ENCODE measurements around the gene TNS4.

Gene TNS4

DNA sequence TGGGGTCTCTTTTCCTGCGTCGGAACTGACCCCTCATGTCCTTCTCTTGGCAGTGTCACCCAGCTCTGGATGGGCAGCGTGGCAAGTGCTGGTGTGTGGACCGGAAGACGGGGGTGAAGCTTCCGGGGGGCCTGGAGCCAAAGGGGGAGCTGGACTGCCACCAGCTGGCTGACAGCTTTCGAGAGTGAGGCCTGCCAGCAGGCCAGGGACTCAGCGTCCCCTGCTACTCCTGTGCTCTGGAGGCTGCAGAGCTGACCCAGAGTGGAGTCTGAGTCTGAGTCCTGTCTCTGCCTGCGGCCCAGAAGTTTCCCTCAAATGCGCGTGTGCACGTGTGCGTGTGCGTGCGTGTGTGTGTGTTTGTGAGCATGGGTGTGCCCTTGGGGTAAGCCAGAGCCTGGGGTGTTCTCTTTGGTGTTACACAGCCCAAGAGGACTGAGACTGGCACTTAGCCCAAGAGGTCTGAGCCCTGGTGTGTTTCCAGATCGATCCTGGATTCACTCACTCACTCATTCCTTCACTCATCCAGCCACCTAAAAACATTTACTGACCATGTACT is 44.9 kb downstream of the TNS4 start:
- no peak for DNase-seq (ENCODE audit: low read depth)

DNA sequence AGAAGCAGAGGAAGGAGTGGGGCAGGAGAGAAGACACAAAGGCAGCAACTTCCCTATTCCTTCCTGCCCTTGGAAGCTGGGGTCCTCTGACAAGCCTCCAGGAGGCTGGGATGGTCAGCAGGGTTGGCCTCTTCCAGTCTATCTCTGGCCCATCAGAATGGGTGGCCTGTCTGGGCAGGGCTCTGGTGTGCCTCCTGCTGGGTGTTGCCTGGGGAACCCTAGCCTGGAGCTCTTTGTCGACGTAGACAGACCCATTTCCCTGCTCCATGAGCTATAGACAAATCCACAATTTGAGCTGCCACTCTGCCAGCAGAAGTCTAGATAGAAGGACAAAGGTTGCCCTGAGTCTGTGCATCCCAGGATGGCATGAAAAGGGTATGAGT is 46.8 kb downstream of the TNS4 start:
- DNase-seq (ENCODE audit: low read depth), result no peak

DNA sequence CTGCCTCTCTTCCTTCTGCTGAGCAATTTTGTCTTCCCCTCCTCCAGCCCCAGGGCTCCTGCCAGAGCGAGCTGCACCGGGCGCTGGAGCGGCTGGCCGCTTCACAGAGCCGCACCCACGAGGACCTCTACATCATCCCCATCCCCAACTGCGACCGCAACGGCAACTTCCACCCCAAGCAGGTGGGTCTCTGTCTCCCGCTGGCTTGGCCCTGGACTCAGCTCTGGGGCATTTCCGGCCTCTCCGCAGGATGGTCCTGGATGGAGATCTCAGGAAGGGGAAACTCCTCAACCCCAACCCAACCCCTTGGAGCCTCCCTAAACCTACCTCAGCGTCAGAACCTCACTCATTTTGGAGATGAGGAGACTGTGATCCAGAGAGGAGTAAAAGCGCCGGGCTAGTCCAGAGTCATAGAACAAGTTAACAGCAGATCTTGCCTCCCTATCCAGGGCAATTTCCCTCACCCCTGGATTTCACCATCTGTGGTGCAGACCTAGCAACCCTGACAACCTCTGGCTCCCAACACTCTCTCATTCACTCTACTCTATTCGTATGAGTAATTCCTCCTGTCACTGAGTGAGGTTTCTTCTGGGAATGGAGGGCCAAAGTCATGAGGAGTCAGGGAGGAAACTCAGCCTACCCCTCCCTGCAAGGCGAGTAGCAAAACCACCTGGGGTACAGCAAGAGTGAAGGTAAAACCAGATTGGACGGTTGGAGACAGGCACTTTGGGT is 47.4 kb downstream of the TNS4 start:
- DNase-seq (ENCODE audit: low read depth), result no peak

DNA sequence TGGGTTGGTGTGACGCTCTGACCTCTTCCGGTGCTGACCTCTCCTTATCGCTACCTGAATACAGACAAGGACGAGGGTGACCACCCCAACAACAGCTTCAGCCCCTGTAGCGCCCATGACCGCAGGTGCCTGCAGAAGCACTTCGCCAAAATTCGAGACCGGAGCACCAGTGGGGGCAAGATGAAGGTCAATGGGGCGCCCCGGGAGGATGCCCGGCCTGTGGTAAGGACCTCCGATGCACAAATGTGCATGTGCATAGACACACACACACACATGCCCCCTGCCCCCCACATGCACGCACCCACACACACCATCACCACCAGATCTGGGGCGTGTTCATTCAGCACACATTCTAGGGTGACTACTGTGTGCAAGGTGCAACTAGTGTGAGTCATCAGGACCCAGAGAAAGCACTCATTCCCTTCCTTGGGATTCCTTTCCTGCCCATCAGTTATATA is 48.5 kb downstream of the TNS4 start:
- DNase-seq (ENCODE audit: low read depth), result no peak

DNA sequence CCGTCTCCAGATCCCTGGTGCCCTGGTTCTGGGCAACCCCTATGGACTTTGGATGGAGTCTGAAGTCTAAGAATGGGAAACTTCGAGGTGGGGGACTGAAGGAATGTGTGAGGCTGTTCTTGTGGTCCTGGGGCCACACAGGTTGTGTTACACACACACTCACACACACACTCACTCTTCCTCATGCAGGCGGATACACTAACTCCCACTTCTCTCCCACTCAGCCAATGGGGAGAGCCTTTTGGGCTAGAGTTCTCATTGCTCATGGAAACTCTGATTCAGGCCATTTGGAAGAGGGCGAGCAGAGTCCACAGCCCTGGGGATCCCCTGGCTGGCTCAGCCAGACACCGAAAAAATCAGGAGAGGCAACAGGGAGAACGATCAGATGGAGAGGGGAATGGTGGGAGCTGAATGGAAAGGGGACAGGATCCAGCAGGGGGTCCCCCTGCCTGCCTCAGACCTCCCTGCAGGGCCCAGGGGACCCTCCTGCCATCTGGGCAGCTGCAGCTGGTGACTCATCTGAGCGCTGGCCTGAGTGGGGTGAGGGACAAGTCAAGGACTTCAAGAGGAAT is 49.1 kb downstream of the TNS4 start:
- no peak for DNase-seq (ENCODE audit: low read depth)

DNA sequence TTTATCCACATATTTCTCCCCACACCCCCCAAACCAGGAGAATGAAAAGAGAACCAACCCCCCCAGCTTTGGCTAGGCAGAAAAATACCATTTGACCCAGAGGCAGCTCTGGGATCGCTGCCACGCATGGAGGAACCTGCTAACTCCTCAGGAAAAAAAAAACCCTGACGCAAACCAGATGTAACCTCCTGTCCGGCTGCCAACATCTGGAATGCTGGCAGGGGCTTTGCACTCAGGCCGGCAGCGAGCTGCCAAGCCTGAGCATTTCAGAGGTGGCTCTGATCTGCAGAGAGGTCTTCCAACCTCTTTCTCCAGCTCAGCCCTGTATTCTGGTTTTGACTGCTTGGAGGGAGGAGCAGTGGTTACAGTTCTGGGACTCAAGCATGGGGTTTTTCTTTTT is 50.0 kb downstream of the TNS4 start:
- DNase-seq (ENCODE audit: low read depth), result peak; percentile 90

DNA sequence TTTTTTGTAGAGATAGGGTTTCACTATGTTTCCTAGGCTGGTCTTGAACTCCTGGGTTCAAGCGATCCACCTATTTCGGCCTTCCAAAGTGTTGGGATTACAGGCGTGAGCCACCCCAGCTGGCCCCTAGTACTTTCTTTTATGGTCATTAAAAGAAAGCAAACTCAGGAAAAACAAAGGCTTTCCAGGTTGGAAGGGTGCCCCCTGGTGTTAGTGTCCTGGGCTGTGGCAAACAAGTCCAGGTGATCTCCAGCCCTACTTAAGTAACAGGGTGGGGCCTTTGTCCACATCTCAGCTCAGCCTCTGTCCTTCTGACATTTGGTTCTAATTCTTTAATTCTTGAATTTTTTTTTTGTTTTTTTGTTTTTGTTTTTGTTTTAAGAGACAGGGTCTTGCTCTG is 51.2 kb downstream of the TNS4 start:
- DNase-seq (ENCODE audit: low read depth), result no peak

DNA sequence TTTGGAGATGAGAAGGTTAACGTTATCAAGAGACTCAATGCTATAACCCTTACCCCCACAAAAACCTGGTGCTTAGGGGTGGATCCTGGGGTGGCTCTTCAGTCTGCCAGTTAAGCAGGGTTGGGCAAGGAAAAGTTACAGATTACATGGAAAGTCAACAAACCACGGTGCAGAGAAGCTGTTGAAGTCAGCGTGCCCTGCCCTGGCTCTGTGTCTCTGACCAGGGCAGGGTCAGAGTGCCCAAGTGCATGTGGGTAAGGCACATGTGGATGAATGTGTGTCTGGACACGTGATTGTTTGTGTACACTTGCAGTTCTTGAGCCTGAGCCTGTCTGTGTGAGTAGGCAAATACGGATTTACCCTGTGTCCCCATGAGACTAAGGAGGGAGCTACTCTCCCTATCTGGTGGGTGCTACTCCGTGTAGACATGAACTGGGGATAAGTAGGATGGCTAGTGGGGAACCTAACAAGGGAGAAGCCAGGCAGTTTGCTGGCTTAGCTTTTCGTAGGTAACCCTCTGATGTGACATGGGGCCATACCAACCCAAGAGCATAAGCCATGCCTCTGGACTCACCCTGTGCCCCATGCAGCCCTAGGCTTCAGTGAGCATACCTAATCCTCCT is 52.7 kb downstream of the TNS4 start:
- no peak for DNase-seq (ENCODE audit: low read depth)

DNA sequence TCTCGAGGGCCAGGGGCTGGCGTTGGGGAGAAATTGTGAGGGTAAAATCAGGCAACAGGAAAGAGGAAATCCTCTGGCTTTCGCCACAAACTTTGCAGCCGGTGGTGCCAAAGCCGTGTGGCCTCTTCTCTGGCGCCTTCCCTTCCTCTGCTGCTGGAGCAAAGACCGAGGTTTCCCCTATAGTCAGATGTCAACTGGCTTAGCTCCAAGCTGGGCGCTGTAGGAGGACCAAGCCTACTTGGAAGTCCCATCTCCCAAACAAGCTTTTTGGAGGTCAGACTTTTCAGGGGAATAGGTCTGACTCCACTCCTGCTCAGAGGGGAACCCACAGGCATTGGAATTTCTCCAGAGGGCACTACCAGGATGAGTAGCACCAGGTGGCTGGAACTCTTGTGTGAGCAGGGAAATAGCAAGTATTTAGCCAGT is 53.2 kb downstream of the TNS4 start:
- DNase-seq (ENCODE audit: low read depth), result no peak

DNA sequence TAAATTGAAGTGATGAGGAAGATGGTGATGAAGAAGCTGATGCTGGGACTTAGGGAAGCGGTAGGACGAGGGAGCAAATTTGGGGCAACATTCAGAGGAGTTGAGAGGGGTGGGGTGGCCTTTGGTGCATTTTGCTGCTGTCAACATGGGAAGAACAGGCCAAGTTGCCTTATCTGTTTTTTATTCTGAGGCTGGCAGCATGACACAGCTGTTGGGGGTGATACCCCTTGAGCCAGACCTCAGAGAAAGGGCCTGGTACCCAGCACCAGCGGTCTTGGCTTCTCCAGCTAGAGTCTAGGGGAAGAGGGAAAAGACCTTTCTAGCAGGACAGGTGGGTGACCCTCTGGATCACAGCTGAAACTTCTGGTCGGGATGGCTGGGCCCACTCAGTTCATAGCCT is 53.6 kb downstream of the TNS4 start:
- no peak for DNase-seq (ENCODE audit: low read depth)

DNA sequence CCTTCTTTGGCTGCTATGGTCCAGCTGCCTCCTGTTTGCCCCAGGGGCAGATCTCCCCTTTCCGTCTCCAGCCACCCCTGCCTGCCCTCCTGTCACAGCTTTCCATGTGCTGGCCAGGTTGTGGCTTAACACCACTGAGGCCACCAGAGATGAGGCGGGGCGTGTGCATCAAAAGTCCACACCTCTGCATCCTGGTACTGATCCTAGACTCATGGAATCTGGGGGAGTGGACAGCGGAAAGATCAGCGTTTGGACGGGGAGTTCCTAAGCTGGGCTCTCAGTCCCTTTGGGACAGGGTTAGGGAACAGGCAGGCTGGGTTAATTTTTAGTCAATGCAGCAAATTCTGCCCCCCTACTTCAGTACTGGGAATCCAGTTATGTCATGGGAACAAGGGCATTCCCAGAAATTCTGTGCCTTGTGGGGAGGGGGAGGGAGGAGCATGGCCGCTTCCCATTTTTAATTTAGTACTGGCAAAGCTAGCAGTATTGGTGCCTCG is 54.2 kb downstream of the TNS4 start:
- DNase-seq (ENCODE audit: low read depth), result no peak

DNA sequence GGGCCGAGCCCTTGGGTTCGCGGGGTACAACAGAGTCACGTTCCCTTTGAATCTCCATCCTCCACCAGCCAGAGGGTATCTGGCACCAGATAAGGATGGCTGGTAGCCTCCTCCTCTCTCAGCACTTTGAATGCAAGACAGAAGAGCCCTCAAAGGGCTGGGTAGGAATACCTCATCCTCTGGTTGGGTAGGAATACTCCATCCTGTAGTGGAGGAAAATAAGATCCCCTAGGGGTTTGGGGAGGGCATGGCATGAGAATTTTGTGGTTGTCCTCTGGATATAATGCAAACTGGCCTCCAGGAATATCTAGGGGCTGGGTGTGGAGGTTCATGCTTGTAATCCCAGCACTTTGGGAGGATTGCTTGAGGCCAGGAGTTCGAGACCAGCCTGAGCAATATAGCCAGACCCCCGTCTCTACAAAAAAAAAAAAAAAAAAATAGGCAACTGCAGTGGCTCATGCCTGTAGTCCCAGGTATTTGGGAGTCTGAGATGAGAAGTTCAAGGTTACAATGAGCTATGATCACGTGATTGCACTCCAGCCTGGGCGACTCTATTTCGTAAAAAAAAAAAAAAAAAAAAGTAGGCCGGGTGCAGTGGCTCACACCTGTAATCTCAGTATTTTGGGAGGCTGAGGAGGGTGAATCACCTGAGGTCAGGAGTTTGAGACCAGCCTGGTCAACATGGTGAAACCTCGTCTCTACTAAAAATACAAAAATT is 55.5 kb downstream of the TNS4 start:
- no peak for DNase-seq (ENCODE audit: low read depth)

DNA sequence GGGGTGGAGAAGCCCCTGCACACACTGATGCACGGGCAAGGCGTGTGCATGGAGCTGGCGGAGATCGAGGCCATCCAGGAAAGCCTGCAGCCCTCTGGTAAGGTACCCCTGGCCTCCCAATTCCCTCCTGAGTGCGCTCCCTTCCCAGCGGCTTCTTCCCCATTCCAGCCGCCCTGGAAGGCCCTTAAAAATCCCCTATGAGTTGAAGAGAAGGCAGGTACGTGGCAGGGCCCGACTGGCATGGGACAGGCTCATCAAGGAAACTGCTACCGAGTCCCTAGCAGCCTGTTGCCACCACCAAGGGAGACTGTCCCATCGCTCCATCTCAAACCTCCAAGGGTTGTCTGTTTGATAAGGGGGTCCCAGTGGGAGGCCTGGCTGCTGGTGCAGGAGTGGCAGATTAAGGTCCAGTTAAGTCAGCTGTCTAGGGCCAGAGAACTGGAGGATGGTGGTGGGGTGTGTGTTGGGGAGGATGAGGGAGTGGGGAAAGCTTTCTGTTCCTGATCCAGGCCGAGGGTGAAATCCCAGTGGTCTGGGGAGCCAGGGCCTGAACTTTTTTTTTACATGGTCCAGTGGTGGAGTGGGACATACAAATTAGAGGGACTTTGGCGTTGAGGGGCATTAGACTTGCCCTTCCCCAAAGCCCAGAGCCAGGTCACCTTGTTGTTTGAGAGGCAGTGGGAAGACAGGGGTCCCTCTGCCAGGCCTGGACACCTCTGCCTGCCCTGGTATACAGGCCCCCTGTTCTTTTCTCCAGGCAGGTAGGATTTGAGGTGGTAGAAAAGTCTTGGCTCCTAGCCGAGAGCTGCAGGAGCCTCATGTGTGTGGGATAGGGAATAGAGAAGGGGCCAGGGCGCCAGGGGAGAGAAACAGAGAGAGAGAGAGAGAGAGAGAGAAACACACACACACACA is 57.2 kb downstream of the TNS4 start:
- no peak for DNase-seq (ENCODE audit: low read depth)

DNA sequence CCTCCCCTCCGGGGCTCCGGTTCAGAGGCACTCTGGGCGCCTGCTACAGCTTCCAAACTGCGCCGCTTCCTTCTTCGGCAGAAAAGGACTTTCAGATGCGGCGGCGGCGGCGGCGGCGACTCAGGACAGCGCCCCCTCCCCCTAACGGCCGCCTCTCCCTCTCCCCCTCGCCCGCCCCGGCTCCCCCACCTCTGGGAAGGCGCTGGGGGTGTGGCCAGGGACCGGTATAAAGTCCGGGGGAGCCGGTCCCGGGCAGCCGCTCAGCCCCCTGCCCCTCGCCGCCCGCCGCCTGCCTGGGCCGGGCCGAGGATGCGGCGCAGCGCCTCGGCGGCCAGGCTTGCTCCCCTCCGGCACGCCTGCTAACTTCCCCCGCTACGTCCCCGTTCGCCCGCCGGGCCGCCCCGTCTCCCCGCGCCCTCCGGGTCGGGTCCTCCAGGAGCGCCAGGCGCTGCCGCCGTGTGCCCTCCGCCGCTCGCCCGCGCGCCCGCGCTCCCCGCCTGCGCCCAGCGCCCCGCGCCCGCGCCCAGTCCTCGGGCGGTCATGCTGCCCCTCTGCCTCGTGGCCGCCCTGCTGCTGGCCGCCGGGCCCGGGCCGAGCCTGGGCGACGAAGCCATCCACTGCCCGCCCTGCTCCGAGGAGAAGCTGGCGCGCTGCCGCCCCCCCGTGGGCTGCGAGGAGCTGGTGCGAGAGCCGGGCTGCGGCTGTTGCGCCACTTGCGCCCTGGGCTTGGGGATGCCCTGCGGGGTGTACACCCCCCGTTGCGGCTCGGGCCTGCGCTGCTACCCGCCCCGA is 58.0 kb downstream of the TNS4 start, which contains the start of gene IGFBP4:
Gene IGFBP4 (plus strand): TSS at position 255 of the 792 bp plus-strand sequence. CDS start 286 bp downstream, at position 541.
- DNase-seq (ENCODE audit: low read depth), result no peak

DNA sequence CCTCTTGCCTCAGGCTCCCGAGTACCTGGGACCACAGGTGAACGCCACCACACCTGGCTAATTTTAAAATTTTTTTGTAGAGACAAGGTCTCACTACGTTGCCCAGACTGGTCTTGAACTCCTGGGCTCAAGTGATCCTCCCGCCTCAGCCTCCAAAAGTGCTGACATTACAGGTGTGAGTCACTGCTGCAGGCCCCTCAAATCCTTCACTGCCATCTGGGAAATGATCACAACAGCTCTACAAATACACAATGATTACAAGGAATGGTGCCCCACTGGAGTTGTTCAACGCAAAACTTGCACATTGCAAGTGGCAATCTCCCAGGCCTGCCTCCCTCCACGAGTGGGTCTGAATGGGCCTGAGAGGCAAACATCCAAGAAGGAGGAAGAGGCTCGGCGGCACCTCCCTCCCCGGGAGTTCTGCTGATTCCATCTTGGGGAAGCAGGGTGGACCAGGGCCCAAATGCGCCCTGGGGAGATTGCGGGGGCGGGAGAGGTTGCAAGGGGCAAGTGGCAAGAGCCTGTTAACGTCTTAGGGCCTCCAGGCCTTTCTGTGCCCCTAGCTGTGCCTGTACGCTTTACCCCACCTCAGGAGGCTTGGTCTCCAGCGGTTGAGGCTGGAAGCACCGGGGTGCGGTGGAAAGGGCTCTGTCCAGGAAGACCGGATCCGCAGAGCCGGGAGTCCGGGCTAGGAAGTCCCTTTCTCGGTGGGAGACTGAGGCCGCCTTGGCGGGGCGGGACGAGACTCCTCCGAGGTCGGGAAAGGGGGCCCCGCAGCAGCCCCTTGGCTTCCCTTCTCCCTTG is 58.8 kb downstream of the TNS4 start:
- DNase-seq (ENCODE audit: low read depth), result no peak

DNA sequence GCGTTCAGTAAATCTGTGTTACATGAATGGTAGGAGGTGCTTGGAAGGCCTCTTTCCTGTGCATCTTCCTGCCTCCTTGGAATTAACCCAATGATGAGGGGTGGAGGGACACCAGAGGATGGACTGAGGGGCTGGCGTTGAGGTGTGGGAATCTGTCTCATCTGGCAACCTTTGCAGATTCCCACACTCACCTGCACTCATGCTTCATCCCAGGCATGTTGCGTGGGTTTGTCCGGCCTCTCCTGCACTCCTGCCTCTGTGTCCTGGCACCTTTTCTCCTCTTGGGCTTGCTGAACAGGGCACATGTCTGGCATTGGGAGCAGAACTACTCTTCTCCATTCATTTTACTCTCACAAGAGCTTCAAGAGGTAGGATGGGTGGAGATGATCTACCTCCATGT is 61.3 kb downstream of the TNS4 start:
- DNase-seq (ENCODE audit: low read depth), result no peak

DNA sequence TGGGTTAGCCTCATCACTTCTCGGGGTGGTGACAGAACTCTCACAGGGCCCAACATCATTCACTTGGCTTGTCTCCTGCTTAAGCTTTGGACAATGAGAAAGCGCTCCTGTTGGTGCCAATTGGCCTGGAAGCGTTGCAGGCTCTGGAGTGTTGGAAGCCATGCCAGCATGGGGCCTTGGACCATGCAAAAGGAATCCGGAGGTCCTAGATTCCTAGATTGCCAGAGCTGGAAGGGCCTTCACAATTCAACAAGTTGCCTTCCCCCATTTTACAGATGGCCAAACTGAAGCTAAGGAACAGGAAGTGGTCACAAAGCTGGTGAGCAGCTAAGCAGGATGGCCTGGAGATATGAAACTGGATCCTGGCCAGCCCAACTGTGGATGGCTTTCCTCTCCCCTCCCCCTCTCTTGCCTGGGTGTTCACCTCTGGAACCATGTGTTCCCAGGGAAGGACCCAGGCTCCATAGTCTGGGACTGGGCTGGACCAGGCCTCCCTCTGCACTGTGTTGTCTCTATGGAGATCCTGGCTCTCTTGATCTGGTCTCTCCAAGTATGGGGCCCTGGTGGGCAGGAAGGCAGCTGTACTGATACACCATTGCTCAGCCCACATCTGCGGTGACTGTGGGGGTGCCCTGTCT is 64.2 kb downstream of the TNS4 start:
- no peak for DNase-seq (ENCODE audit: low read depth)

DNA sequence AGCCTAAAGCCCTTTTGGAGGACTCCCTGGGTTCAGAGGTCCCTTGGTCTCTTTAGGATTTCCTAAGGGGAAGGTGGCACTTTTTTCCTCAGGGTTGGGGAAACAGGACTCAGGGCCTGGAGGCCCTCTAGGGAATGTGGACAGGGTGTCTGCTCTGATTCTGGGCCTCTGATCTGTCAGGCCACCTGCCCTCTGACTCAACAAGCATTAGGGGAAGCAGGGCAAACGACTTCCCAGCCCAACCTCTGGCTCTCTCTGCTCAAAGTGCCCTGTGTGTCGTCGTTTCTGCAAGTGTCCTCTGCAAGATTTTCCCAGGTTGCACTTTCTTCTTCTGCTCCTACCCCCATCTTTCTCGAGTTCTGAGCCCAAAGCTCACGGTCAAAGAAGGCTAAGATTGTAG is 64.8 kb downstream of the TNS4 start:
- no peak for DNase-seq (ENCODE audit: low read depth)

Data from GM04504 (cell line).